ENCODE data around the gene MED13.

The MED13 gene

DNA sequence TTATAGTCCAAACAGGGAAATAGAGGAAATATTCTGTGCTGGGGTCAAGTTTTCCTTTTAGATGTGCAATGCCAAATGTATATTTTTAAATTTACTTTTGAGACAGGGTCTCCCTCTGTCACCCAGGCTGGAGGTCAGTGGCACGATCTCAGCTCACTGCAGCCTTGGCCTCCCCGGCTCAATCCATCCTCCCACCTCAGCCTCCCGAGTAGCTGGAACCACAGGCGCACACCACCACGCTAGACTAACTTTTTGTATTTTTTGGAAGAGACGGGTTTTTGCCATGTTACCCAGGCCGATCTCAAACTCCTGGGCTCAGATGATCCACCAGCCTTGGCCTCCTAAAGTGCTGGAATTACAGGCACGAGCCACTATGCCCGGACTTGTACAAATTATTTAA, 25.8 kb upstream of the MED13 start:
- Histone ChIP-seq H3K27ac (ENCODE audit: low read depth, low read length) (no peak overlapping the region), H4K20me1 (ENCODE audit: low read depth, low read length) (no peaks in the 10 kb centered on the region), H3K36me3 (ENCODE audit: low read length) (no peaks in the 10 kb centered on the region), H3K27me3 (ENCODE audit: low read length) (no peaks in the 10 kb centered on the region), H2AFZ (ENCODE audit: low read depth, low read length, severe bottlenecking) (no peak overlapping the region), H3K9ac (ENCODE audit: low read length) (no peak overlapping the region), H3K9me3 (ENCODE audit: insufficient read depth, low read length) (no peaks in the 10 kb centered on the region), H3K4me3 (ENCODE audit: insufficient read depth, low read length, poor library complexity, severe bottlenecking) (no peak overlapping the region), H3F3A (ENCODE audit: insufficient read depth) (no peaks in the 10 kb centered on the region), H3K4me2 (ENCODE audit: low read depth, low read length, poor library complexity, severe bottlenecking) (no peak overlapping the region), H3K79me2 (ENCODE audit: insufficient read depth, low read length) (no peaks in the 10 kb centered on the region), H3K9me2 (replicated peaks; ENCODE audit: insufficient read depth, low read length) (no peaks in the 10 kb centered on the region)
- TF ChIP-seq, protein P1, sequence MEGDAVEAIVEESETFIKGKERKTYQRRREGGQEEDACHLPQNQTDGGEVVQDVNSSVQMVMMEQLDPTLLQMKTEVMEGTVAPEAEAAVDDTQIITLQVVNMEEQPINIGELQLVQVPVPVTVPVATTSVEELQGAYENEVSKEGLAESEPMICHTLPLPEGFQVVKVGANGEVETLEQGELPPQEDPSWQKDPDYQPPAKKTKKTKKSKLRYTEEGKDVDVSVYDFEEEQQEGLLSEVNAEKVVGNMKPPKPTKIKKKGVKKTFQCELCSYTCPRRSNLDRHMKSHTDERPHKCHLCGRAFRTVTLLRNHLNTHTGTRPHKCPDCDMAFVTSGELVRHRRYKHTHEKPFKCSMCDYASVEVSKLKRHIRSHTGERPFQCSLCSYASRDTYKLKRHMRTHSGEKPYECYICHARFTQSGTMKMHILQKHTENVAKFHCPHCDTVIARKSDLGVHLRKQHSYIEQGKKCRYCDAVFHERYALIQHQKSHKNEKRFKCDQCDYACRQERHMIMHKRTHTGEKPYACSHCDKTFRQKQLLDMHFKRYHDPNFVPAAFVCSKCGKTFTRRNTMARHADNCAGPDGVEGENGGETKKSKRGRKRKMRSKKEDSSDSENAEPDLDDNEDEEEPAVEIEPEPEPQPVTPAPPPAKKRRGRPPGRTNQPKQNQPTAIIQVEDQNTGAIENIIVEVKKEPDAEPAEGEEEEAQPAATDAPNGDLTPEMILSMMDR (IDR thresholded peaks at IDR 0.05; ENCODE audit: insufficient read depth, low read length, poor library complexity, severe bottlenecking): no peak
- no peak for TF ChIP-seq EZH2phosphoT487 (conservative IDR thresholded peaks at IDR 0.05; ENCODE audit: low read length)

DNA sequence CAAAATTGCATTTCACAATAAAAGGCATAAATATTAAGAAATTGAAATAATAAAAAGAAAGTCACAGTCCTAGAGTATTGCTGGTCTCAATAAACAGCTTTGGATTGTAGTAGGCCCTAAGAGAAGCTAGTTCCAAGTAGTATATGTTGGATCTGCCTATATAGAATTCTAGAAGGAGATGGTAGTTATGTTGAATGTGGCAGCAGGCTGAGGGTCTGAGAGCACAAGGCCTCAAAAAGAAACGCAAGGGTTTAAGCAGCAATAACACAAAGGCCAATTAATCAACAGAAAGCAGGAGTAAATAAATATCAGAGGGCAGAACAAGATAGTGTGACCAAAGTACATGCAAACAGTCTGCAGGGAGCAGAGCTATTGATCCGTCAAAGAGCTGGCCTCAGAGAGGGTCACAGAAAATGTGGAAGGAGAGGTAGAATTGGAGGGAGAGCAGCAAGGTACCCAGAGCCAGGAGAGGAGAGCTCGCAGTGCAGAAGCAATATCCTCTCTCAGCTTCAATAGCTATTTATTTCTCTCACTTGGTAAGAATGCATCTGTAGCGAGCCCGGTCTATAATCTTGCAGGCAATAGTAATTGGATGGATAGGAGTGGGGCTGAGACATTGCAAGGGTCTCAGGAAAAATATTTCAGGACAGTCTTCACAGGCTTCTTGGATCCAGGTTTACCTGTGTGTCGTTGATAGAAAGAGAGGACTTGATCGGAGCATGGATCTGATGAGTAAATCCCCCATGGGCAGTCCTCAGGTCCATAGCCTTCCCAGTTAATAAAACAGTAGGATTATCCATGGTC, 25.1 kb upstream of the MED13 start:
- Histone ChIP-seq H3F3A (ENCODE audit: insufficient read depth) (no peaks in the 10 kb centered on the region), H3K27me3 (ENCODE audit: low read length) (no peaks in the 10 kb centered on the region), H3K4me3 (ENCODE audit: insufficient read depth, low read length, poor library complexity, severe bottlenecking) (no peak overlapping the region), H2AFZ (ENCODE audit: low read depth, low read length, severe bottlenecking) (no peak overlapping the region), H3K9me3 (ENCODE audit: insufficient read depth, low read length) (no peaks in the 10 kb centered on the region), H3K9ac (ENCODE audit: low read length) (no peak overlapping the region), H3K36me3 (ENCODE audit: low read length) (no peaks in the 10 kb centered on the region), H3K27ac (ENCODE audit: low read depth, low read length) (no peak overlapping the region), H4K20me1 (ENCODE audit: low read depth, low read length) (no peaks in the 10 kb centered on the region), H3K79me2 (ENCODE audit: insufficient read depth, low read length) (no peaks in the 10 kb centered on the region), H3K9me2 (replicated peaks; ENCODE audit: insufficient read depth, low read length) (no peaks in the 10 kb centered on the region), H3K4me2 (ENCODE audit: low read depth, low read length, poor library complexity, severe bottlenecking) (no peak overlapping the region)
- TF ChIP-seq, protein P1 (IDR thresholded peaks at IDR 0.05; ENCODE audit: insufficient read depth, low read length, poor library complexity, severe bottlenecking): no peak

DNA sequence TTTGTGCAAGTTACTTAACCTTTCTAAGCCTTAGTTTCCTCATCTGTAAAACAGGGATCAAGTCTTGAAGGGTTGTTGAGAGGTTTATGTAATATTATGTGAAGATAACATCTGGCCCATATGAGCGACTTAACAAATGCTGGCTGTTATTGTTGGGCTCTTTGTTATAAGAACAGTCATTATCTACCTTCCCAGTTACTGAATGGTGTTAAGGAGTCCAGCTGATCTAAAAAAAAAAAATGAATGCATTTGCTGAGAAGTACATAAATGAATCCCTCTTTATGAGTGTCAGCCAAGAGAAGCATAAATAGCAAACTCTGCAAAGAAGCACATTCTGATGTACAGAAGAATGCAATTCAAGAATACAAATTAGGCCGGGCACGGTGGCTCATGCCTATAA, 24.3 kb upstream of the MED13 start:
- Histone ChIP-seq H3F3A (ENCODE audit: insufficient read depth) (no peaks in the 10 kb centered on the region), H3K9me3 (ENCODE audit: insufficient read depth, low read length) (no peaks in the 10 kb centered on the region), H2AFZ (ENCODE audit: low read depth, low read length, severe bottlenecking) (no peak overlapping the region), H3K4me2 (ENCODE audit: low read depth, low read length, poor library complexity, severe bottlenecking) (no peak overlapping the region), H3K36me3 (ENCODE audit: low read length) (no peaks in the 10 kb centered on the region), H3K4me3 (ENCODE audit: insufficient read depth, low read length, poor library complexity, severe bottlenecking) (no peak overlapping the region), H3K27me3 (ENCODE audit: low read length) (no peaks in the 10 kb centered on the region), H3K27ac (ENCODE audit: low read depth, low read length) (no peak overlapping the region), H3K9ac (ENCODE audit: low read length) (no peak overlapping the region), H3K79me2 (ENCODE audit: insufficient read depth, low read length) (no peaks in the 10 kb centered on the region), H4K20me1 (ENCODE audit: low read depth, low read length) (no peaks in the 10 kb centered on the region), H3K9me2 (replicated peaks; ENCODE audit: insufficient read depth, low read length) (no peaks in the 10 kb centered on the region)
- TF ChIP-seq EZH2phosphoT487 (conservative IDR thresholded peaks at IDR 0.05; ENCODE audit: low read length): no peak
- TF ChIP-seq, protein P1 (IDR thresholded peaks at IDR 0.05; ENCODE audit: insufficient read depth, low read length, poor library complexity, severe bottlenecking): no peak
